KBM-7 (cell line): Measurements from ENCODE around the gene CDK11B.
"Not testable (repeated sequence)": the region's sequence is repeated elsewhere in the genome, so short reads cannot be mapped to it uniquely, and the experiment has no call there.

Experiments
- DNase-seq: peaks from one replicate; pipeline ENCODE4 v3.0.0-alpha.2; 2015
- in situ Hi-C: fragments of 300-500 bp; cut with MboI; formaldehyde crosslinking; loops from 2 replicates; pipeline ENCODE4 v1.14.3; 2020; ENCODE audit warnings: low sequenced_read_pairs, low pct_unique_long_range_greater_than_20kb, mixed read lengths

CDK11B gene

GRCh38 chr1:1658583-1659549 is at the start of gene CDK11B:
TSS of gene CDK11B (minus strand) at chr1:1659004. CDS start at chr1:1657485, 1,519 bp downstream.
- in situ Hi-C loops = not testable (repeated sequence)
- peak; percentile 94 for DNase-seq

- in situ Hi-C loops, DNase-seq: not testable (repeated sequence)
These were observed 49.1 kb upstream of the CDK11B start for GRCh38 chr1:1707897-1708296.

GRCh38 chr1:1707241-1707640 is 48.4 kb upstream of the CDK11B start:
- in situ Hi-C loops, DNase-seq: not testable (repeated sequence)

DNA sequence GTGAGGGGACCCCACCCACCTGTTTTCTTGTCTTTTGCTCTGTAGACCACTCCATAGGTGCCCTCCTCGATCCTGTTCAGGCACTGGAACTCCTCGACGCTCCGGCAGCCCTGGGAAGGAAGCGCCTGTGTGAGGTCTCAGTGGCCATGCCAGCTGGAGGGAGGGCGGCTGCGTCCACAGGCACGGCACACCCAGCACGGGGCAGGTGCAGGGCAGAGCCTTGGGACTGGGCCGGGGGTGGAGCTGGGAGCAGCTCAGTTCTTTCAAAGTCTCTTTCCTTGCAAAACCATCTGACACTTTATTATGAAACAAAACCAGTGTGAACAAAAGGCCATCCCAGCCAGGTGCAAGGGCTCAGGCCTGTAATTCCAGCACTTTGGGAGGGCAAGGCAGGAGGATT is 46.8 kb upstream of the CDK11B start:
- in situ Hi-C loops, DNase-seq: not testable (repeated sequence)

DNA sequence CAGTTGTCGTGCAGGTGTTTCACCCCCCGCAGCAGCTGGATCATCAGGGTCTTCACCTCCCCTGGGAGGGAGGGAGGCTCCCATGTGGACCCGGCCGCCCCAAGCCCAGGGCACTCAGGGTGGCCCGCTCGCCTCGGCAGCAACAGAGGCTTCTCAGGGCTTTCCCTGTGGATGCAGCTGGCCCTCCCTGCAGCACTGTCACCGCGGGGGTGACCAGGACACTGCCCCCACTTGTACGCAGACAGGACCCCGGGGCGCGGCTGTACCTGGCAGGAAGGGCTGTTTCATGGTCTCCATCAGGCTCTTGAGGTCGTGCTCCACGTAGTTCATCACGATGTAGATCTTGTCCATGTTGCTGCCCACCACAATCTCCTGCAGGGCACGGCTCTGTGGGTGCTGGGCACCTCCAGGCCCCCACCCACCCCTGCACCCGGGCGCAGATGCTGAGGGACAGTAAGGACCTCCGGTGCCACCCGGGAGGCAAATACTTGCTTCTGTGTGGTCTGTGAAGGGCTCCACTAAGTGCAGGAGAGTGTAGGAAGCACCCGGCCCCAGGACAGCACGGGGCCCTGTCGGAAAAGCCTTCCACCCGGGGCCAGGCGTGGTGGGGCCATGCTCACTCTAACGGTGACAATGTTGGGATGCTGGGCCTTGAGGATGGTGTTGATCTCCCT is 45.6 kb upstream of the CDK11B start:
- in situ Hi-C loops = not testable (repeated sequence)

DNA sequence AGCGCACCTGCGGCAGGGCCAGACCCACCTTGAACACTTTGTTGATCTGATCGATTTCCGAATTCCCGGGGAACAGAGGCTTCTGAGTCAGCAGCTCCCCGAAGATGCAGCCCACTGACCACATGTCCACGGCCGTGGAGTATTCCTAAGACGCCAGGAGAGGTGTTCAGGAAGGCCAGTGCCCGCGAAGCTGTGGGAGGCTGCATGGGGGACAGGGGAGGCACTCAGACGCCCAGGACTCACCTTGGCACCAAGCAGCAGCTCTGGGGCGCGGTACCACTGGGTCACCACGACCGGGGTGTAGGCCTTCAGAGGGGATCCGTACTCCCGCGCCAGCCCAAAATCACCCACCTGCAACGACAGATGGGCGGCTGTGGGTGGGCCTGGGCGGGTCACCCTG is 45.0 kb upstream of the CDK11B start:
- DNase-seq = no peak
- in situ Hi-C loops = no loop called here

More for the DNA sequence above, 45.6 kb upstream of the CDK11B start:
- not testable (repeated sequence) for DNase-seq

DNA sequence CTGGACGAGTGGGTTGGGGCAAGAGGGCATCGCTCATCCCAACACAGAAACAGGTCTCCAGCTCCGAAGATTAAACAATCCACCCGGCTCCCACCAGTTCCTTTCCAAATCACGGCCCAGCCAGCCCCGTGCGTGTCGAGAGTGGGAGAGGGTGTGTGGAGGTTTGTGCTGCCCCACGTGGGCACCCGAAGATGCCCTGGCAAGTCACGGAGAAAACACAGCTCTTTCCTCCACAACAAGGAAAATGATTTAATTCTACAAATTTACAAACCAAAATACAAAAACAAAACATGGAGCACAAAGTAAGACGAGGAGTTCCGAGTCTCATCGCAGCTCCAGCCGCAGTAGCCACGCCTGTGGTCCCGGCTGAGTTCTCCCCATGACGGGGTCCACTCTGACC is 43.7 kb upstream of the CDK11B start:
- DNase-seq, in situ Hi-C loops: not testable (repeated sequence)

- DNase-seq, in situ Hi-C loops: not testable (repeated sequence)
These were observed 41.8 kb upstream of the CDK11B start for GRCh38 chr1:1700557-1700956.

DNA sequence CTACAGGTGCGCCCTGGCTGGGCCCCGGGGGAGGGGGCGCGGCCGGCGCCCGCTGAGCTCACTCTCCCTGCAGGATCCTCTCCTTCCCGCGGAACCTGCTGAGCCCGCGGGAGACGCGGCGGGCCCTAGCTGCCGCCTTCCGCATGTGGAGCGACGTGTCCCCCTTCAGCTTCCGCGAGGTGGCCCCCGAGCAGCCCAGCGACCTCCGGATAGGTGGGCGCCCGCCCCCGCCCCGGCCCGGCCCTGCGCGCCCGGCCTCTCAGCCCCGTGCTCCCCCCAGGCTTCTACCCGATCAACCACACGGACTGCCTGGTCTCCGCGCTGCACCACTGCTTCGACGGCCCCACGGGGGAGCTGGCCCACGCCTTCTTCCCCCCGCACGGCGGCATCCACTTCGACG is 41.3 kb upstream of the CDK11B start:
- in situ Hi-C loops, DNase-seq: not testable (repeated sequence)

DNA sequence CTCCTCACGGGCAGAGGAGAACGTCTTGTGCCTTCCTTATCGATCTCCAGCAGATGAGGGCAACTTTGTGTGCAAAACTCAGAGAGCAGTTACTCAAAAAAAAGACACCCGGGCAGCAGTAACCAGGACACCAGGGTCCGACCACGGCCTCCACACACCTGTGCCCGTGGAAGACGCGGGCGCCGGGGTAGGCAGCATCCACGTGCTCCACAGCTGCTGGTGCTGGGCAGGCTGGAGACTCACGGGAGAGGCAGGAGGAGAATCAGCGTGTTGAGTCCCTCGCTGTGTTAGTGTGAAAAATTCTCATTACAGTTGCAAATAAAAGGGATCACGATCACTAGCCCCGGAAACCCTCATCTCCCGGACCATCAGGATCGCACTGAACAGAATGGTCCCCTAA is 40.3 kb upstream of the CDK11B start:
- in situ Hi-C loops, DNase-seq: not testable (repeated sequence)

DNA sequence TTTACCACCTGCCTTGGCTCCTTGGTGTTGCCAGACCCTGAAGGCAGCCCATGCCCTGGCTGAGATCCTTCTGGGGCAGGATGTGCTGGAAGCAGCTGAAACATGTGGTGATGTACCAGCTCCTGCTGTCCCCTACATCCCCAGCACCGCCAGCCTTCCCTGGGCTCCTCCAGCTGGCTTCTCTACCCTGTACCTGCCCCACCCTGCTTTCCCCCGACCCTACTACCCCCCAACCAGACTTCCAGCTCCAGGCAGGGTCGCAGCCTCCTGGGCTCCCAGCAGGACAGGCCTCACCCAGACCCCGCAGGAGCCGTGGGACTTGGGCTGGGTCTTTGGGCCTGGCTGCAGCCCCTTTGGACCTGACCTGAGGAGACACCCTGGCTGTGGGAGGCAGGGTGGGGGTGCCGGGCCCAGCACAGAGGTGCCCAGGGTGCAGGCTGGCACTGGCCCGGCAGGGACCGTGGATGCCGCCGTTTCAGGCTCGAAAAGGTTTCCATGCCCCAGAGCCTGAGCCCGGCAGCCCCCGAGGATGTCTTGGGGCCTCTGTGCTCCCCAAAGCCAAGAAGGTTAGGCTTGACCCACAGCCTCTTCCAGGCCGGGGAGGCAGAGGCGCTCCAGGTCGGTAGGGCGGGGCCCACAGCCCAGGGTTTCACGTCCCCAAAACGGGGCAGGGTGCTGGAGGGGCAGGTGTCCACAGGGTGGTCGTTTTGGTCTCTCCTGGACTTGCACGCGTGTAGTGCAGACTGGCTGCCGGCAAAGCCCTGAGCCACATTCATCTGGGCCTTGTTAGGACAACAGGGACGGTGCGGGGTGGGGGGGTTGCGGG is 38.8 kb upstream of the CDK11B start:
- DNase-seq, in situ Hi-C loops: not testable (repeated sequence)

DNA sequence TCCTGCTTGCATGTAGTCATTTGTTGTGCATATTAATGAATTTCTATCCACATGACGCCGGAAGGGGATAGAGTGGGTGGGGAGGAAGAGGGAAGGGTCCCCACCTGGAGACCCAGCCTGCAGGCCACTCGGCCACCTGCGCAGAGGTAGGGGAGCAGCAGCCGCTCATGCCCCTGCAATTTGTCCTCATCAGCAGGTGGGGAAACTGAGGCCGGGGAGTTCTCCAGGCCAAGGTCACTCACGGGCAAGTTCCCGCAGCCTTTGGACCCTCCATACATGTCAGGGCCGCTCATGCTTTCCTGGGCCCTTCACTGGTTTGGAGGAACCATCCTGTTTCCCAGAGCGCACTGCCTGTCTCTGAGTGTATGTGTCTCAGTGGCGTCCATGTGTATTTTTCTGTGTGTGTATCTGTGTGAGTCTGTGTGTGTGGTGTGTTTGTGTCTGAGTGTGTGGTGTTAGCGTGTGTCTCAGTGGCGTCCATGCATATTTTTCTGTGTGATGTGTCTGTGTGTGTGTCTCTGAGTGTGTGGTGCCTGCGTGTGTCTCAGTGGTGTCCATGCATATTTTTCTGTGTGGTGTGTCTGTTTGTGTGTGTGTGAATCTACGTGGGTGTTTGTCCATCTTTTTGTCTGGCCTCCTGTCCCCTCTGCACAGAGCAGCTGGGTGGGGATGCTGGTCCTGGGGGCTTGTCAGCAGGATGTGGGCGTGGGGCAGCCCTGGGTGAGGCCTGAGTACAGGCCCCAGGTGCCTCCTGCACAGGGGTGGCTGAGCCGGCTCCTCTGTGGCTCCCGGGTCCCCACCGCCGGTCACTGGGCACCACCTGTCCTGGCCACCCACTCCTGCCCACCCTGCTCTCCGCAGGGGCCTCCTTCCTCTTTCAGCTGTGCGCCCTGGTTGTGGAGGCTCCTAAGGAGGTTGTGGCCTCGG is 37.9 kb upstream of the CDK11B start:
- in situ Hi-C loops, DNase-seq: not testable (repeated sequence)

- in situ Hi-C loops = not testable (repeated sequence)
- peak; percentile 84 for DNase-seq
These were observed 34.2 kb upstream of the CDK11B start, which contains the start of gene SLC35E2B for GRCh38 chr1:1692714-1693647. TSS of gene SLC35E2B (minus strand) at chr1:1692795. CDS start at chr1:1676699, 16,096 bp downstream.

DNA sequence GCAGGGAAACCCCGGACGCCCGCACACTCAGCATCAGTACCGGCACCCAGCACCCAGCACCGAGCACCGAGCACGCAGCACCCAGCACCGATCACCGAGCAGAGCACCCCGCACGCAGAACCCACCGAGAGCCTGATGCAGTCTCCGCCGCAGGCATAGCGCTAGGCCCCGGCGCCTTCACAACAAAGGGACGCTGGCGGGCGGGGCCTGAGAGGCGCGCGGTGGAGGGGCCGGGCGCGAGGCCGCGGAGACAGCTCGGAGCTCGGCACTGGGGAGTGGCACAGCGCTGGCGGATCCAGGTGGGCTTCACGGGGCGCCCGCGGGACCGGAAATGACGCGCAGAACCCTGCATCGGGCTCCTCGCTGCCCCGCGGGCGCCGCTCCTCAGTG is 33.5 kb upstream of the CDK11B start:
- in situ Hi-C loops = not testable (repeated sequence)
- peak; percentile 55 for DNase-seq

DNA sequence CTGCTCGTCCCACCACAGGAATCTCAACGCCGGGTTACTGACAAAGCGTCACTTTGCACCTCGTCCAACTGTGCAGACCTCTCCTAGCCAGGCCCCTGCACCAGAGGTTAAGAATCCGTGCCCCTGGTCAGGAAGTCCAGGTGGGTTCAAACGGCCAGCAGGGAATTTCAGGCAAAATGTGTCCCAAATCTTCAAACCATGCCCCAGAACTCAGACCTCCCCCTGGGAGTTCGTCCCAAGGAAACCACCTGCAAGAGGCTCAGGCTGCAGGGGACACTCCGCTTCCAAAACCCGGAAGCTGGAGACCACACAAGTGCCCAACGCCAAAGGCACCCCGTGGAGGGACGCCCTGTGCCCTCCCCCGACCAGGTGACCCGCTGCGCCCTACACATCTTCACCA is 32.6 kb upstream of the CDK11B start:
- in situ Hi-C loops = not testable (repeated sequence)

GRCh38 chr1:1689526-1689925 is 30.7 kb upstream of the CDK11B start:
- in situ Hi-C loops = not testable (repeated sequence)

More for the DNA sequence above, 32.6 kb upstream of the CDK11B start:
- not testable (repeated sequence) for DNase-seq

DNA sequence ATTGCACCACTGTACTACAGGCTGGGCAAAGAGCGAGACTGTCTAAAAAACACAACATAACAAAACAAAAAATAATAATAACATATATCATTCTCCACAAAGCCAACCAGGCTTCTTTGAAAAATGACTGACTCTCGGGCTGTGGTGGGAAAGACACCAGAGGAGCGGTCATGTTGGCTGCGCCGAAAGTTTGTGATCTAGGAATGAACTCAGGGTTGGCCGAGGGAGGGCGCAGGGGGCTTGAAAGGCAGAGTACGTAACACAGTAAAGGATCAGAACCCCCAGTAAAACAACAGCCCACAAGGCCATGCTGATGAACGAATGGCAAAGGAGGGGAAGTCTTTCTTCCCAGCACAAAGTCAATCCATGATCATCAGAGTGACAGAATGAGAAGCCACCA is 29.0 kb upstream of the CDK11B start:
- no peak for DNase-seq
- in situ Hi-C loops = no loop called here

More at GRCh38 chr1:1689526-1689925, 30.7 kb upstream of the CDK11B start:
- not testable (repeated sequence) for DNase-seq
